Measurements from ENCODE around the gene RAP1GAP.

GRCh38 chr1:21620496-21620895 is 48.7 kb downstream of the RAP1GAP start:
- TF ChIP-seq POLR2A (IDR thresholded peaks at IDR 0.05), result no peak
- TF ChIP-seq, protein P1, sequence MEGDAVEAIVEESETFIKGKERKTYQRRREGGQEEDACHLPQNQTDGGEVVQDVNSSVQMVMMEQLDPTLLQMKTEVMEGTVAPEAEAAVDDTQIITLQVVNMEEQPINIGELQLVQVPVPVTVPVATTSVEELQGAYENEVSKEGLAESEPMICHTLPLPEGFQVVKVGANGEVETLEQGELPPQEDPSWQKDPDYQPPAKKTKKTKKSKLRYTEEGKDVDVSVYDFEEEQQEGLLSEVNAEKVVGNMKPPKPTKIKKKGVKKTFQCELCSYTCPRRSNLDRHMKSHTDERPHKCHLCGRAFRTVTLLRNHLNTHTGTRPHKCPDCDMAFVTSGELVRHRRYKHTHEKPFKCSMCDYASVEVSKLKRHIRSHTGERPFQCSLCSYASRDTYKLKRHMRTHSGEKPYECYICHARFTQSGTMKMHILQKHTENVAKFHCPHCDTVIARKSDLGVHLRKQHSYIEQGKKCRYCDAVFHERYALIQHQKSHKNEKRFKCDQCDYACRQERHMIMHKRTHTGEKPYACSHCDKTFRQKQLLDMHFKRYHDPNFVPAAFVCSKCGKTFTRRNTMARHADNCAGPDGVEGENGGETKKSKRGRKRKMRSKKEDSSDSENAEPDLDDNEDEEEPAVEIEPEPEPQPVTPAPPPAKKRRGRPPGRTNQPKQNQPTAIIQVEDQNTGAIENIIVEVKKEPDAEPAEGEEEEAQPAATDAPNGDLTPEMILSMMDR (IDR thresholded peaks at IDR 0.05), result no peak
- no peak for TF ChIP-seq POLR2AphosphoS5 (IDR thresholded peaks at IDR 0.05)

All from transverse colon (tissue), 4 donors.